RPMI7951 (cell line): ENCODE results near the gene GIPC3. TPM values are rescaled to one million over a fixed set of nuclear protein-coding genes. Genes with fewer than 3 reads are reported as not detected.

ENCODE experiments used
- DNase-seq: peaks from one replicate; pipeline ENCODE4 v3.0.0-alpha.2; 2012; ENCODE audit warnings: low read depth
- total RNA-seq: library from RNA; depleted of rRNA; stranded (reverse); fragments of >200 nt; shearing (Covaris generic); gene quantifications from 2 replicates; pipeline ENCODE4 v1.2.3, GENCODE V29; 2014

Gene GIPC3
- total RNA-seq, 1 experiment from 2014 or later: 0.96 TPM

DNA sequence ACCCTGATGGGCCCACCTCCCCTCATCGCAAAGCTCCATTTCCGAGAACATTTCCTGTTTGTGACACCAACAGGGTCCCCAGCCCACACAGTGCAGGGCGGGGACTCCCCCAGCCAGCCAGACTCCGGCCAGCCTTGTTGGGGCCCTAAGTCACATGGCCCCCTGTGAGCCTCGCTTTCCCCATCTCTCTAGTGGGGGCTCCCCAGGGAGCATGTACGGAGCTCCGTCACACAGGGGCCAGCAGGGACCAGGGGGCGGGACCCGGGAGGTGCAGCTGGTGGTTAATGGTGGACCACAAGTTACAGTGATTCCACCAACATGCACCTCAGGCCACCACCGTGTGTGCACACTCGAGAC, 19.7 kb downstream of the GIPC3 start:
- no peak for DNase-seq

DNA sequence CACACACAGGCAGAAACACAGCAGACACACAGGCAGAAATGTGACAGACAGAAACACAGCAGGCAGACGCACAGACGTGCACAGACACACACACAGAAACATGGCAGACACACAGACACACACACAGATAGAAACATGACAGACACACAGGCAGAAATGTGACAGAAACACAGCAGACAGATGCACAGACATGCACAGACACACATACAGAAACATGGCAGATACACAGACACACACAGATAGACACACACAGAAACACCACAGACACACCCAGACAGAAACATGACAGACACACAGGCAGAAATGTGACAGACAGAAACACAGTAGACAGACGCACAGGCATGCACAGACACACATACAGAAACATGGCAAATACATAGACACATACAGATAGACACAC, 20.1 kb downstream of the GIPC3 start:
- DNase-seq: no peak

DNA sequence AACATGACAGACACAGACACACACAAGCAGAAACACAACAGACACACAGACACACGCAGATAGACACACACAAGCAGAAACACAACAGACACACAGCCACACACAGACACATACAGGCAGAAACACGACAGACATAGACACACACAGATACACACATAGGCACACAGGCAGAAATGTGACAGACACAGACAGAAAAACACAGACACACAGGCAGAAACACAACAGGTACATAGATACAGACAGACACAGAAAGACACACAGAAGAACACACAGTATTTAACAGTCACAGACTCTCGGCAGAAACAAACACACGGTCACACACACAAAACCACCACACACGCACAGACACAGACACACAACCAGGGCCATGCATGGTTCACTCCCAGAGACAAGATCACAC, 20.5 kb downstream of the GIPC3 start:
- DNase-seq: no peak

DNA sequence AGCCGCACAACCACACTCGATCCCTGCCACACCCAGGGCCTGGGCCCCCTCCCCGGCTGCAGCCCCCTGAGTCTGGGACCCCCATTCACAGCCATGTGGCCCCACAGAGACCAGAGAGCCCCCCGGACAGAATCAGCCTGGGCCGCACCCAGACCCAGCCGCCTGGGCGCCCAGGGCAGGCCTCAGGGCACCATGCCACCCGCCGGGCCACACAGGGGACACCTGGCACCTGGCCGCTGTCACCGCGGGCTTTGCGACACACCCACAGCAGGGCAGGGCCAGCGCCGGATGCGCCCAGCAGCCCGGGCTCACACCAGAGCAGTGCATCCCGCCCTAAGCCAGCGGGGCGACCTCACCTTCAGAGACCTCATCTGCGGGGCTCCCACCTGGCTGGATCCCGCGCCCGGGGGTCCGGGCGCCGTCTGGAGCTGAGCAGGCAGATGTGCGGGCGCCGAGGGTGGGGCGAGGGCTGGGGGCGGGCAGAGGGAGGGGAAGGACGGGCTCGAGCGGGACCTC, 21.0 kb downstream of the GIPC3 start:
- DNase-seq: peak; percentile 25

DNA sequence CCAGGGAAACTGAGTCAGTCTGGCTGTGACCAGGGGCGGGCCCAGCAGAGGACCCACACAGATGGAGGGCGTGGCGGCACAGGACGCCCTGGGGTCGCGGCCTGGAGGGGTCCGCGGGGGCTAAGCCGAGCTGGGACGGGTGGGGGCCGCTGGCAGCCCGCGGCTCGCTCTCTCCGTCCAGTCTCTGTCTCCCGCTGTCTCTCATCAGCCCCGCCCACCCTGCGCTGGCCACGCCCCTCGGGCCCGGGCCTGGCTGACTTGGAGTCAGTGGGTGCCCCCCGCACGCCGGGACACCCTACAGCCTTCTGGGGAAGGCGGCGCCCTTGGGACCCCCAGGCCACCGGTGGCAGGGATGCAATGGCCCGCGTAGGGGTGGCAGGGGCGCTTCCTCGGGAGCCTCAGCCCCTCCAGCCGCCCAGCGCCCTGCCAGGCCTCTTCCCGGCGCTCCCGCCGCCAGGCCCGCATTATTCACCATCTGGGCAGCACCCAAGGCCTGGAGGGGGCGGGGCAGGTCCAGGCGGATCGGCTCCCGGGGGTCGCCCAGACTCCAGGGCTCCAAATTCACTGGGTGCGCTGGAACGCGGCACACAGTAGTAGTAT, 21.5 kb downstream of the GIPC3 start, which contains the start of gene TBXA2R:
Gene TBXA2R, minus strand, starts transcription at position 186 of the 600 bp plus-strand sequence. CDS start 6,241 bp downstream, outside the sequence.
- peak; percentile 69 for DNase-seq

DNA sequence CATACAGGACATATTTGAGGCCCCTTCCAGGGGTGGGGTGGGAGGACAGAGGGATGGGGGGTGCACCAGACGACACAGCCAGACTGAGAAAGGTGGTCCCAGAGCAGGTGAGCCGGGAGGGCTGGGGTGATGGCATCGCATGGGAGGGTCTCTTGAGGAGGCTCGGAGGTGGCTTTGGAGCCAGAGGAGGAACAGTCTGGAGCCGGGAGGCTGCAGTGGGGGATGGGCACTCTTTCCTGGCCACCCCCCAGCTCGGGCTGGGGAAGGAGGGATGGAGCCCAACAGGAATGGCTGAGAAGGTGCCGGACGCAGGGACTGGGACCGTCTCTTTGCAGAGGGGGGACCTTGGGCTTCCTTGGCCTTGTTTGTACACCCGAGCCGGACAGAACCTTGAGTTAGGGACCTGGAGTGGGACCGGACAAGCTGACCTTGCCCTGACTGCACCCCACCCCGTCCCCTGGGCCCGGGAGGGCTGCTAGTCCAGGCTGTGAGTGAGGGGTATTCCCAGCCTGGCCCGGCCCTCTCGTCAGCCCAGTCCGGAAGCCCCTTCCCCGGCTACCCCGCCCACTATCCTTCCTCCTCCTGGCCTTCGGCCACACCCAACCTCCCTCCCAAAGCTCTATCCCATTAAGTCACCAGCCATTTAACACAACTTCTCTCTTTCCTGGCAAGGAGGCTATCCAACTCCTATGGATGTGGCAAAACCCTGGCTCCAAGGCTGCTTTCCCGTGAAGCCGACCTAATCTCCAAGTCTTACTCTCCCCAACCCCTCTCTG, 22.2 kb downstream of the GIPC3 start:
- peak; percentile 68 for DNase-seq

DNA sequence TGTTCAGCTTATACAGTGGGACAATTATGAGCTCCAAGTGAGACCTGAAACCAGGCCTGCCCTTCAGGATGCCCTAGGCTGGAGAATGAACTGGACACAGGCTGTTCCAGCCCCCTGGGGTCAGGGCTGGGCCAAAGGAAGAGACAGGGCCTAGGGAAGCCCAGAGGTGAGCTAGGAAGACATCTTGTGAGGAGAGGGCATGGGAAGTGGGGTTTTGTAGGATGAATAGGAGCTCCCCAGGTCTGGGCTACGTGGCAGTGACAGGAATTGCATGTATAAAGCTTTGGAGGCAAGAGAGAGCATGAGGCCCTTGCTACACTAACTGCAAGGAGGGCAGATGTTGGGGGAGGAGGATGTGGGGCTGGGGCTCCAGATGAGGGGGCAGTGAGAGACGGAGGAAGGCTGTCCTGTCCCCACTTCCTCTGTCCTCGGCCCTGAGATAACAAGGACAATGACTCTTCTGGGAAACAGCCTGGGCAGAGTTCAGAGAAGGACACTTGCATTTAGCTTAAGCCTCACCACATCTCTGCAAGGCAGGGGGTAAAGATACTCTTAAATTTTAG, 22.9 kb downstream of the GIPC3 start:
- DNase-seq: peak; percentile 18

DNA sequence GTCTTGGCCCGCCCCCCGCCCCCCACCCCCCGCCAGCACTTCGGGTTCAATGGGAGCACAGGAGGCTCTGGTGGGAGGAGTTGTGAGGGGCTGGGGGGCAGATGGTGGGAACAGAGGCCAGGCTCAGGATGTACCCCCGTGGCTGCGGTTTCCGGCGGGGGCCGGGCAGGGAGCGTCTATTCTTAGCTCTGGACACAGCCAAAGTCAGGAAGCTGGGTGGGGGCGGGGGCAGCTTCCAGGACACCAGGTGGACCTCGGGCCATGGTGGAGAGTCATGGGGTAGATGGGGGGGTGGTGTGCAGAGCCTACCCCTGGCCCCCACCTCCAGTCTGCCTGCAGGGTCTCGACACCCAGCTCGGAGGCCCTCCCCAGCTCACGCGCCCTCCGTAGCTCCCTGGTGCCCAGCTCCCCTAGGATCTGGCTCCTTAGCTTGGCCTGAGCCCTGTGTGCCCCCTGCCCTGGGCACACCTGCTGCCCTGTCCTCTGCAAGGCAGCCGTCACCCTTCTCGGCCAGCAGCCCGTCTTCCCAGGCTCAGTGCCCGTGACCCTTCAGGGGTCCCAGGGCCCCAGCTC, 23.6 kb downstream of the GIPC3 start:
- DNase-seq: peak; percentile 69

DNA sequence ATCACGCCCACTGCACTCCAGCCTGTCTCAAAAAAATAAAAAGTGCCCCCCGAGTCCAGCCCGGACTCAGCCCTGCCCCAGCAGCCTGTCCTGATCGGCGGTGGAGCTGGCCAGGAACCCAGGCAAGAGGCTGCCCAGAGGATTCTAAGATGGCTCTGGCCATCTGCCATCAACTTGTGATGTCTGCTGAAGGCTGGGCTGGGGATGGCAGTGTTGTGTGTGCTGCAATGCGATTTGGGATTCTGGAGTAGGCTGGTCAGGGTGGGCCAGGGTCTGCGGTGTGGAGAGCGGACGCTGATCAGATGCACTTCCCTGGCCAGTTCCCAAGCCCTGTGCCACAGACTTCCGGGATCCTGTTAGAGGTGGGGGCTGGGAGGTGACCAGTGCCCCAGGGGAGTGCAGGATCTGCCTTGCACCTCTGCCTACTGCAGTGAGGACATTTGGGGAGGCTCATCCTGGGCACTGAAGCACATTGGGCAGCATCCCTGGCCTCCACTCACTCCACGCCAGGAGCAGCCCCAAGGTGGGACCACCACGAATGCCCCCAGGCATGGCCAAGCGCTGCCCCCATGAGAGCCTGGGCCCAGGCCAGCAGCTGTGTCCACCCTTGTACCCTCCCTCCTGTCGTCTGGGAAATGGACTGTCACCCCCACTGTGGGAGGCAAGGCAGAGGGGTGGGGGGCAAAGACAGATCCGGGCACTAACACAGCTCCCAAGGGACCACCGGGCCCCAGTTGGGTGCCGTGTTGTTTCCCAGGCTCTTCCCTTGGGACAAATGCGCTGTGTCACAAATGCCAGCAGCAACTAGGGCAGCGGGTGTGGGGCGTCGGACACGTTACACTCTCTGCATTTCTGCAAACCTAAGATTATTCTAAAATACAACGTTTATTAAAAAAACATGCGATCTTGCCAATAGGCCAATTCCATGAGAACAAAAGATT, 24.8 kb downstream of the GIPC3 start:
- peak; percentile 42 for DNase-seq

DNA sequence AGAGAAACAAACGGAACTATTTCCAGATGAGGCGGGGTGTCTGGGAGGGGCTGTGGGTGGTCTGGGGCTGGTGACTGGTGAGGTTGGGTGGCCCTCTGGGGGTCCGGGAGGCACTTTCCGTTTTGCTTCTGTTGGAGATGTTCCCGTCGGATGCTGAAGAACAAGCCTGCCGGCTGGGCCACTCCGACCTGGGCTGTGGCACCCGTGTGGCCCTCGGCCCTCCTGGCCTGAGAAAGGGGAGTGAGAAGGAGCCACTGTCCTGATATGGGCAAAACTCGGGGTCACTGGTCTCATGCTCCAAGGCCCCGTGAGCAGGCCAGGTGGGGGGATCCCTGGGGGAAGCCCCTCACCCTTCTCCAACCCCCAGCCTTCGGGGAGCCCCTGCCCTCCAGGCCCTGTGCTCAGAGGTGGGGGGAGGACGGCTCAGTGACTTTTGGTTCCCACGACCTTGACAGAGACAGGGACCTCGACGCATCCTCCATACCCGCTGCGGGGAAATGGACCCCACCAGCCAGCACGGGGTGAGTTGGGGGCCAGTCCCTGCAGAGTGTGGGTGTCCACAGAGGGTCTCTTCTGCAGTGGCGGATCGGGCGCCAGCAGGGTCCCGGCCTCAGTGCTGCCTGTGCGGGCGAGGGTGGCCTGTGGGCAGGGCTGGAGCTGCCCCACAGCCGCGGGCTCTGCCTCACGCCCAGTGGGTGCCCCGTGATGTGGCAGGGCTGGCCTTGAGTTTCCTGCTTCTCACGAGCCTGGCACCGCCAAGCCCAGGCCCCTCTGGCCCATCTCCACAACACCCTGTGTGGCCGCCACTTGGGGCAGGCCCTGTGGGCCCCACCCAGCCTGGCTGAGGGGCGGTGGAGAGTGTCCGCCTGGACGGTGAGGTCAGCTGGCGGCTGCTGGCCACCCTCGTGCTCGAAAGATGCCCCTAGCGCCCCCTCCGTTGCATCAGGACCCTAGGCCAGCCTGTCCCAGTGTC, 25.8 kb downstream of the GIPC3 start:
- DNase-seq: no peak

DNA sequence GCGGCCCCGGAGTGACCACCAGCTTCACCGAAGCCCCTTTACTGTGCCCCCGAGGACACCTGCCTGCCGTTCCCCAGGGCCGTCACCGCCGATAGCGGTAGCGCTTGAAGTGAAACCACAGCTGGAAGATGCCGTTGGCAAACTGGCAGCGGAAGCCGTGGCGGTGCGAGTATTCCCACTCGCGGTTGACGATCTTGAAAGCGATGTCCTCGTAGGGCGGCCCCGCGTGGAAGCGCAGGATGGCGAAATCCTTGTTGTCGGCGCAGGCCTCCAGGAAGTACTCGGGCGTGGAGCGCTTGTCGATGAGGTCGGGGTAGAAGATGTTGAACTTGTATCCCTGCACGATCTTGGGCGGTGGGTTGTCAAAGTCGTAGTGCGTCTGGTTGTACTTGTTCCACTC, 26.6 kb downstream of the GIPC3 start:
- no peak for DNase-seq

DNA sequence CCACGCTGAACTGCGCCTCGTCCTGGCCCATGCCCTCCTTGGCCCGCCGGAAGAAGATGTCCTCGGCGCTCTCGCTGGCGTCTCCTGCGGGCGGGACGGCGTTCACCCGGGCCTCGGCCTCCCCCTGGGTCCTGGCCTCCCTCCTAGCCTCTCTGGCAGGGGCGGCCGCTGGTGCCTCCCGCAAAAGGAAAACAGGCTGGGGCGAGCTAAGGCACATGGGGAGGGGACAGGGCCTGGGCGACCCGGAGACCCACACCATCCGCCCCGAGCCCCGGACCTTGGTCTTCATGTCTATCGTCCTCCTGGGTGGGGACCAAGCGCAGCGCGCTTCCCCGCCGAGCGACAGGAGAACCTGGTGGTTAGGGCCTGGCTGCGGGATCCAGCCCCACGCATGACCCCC, 27.1 kb downstream of the GIPC3 start:
- DNase-seq: no peak

DNA sequence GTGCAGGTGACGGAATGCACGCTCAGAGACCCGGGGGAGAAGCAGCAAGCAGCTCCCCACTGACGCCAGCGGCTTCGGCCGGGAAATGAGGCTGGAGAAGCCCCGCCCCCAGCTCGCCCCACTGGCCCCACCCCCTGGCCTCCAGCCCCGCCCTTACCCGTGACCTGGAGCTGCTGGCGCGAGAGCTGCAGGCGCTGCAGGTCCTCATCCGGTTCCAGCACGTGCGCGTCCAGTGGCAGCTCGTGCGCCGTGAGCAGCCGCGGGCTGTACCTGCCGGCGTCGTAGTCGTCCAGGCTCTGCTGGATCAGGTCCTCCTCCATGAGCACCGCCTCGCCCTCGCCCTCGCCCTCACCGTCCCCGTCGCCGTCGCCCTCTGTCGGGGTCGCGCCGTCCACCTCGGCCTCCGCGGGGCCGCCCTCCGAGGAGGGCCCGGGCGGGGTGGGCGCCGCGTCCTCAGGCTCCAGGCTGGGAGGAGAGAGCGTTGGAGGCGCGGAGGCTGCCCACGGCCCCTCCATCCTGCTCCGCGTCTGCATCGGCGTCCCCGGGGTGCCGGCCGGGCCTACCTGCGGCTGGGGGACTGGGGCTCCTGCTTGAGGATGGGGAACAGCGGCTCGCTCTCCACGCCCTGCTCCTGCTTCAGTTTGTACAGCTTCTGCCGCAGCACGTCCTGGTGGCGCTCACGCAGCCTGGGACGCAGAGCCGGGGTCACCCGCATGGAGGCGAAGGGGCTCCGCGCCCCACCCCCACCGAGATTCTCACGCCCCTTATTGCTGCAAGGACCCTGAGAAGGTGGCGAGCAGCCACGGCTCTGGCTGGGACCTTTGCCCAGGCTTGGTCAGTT, 27.8 kb downstream of the GIPC3 start:
- DNase-seq: no peak

DNA sequence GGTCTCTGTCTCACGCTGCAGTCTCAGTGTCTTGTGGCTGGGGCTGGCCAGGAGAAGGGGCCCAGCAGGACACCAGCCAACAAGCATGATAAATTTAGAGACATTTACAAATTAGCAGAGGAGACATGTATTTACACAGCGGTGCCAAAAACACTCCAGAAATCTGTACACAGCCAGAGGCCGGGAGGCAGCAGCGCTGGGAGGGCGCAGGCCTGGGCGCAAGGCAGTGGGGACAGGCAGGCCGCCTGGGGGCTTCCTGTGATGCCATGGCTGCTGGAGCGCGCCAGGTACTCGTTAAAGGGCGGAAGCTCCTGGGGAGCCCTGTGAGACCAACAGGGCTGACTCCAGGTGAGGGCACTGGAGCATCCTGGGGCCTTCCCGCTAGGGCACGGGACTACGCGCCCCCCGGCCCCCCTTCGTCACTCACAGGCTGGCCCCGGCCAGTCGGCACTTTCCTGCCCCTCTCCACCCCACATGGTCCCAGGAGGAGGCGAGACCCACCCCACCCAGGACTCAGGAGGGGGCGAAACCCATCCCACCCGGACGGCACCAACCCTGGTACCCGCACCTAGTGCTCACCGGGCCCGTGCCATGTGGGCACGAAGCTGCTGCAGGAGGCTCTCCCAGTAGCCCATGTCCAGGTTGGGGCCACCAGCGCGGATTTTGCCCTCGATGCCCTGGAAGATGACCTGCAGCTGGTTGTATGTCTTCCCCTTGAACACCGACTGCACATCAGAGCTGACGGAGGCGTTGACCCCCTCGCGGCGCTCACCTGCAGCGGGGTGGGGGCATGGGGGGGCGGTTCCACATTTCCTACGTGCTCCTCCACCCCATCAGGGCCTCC, 28.8 kb downstream of the GIPC3 start:
- DNase-seq: no peak

DNA sequence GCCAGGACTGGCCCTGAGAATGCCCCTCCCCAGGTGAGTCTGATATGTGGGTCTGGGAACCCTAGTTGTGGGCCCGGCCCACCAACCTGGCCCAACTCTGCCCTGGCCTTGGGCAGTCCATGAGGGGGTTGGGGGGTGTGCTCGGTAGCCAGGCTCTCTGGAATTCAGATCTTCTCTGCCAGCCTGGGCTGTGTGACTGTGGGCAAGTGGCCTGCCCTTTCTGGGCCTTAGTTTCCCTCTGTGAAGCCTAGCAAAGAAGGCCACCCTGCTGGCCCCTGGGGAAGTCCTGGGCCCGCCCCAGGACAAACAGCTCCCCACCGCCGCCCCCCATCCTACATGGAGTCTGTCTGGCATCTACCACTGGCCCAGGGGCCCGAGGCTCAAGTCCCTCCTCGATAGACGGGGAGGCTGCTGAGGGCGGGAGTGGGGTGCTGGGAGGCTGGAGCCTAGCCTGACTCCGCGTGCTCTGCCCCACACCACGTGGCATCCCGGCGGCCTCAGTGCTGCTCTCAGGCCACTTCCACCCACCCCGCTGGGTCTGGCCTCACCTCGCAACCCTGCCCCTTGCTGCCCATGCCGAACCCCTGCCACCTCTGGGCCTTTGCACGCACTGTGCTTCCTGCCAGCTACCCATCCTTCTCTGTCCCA, 29.7 kb downstream of the GIPC3 start:
- no peak for DNase-seq

DNA sequence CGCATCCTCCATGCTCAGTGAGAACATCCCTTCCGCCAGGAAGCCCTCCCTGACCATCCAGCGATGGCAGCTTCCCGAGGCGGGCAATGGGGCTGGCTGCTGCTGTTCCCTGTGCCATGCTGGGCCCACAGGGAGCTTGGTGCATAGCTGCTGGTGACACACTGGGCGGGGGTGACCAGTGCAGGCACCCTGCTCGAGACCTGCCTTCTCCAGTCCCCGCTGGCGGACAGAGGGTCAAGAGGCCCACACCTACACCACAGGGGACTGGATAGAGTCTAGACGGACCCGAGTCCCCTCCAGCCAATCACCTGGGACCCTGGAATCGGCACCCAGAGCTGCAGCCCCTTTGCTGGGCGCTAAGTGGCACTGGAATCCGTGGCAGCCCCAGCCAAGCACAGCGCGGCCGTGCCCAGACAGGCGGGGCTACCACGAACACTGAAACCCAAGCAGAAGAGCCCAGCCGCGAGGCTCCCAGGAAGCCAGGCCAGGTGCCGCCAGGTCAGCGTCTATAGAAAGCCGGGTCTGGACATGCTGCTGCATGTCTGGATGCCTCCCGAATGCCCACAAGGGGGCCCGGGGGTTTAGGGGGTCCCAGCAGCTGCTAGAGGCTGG, 30.4 kb downstream of the GIPC3 start:
- no peak for DNase-seq

DNA sequence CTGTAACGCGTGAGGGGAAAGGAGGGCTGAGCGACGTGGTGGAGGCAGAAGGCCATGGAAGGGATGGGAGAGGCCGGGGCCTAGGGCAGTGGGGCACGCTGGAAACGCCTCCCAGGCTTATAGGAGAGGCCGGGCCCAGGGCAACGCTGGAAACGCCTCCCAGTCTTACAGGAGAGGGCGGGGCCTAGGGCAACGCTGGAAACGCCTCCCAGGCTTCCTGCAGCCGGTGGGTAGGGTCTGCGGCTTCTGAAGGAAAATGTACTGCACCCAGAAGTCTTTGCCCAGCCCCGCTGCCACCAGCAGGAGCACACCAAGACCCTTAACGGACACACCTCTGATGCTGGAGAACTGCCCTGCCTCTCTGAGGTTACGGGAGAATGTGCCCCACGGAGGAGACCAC, 32.2 kb downstream of the GIPC3 start:
- DNase-seq: no peak
